Keratinocyte (primary cell): Measurements from ENCODE around the gene RNU1-2. TPM values are rescaled to one million over a fixed set of nuclear protein-coding genes. Genes with fewer than 3 reads are reported as not detected.

Experiments
- DNase-seq: peaks from one replicate; pipeline ENCODE4 v3.0.0-alpha.2; 2011; ENCODE audit warnings: low read depth, missing footprints, low spot score
- FAIRE-seq: peaks from 2 replicates; lab custom pipeline; 2011; peaks lifted over from hg19 to GRCh38; lab: Jason Lieb, UNC
- H2AFZ ChIP-seq: 2 replicates; pipeline ENCODE4 v1.6.0; 2012; ENCODE audit warnings: low read length, control low read depth, inconsistent platforms; ENCODE audit not compliant: control insufficient read depth
- H3K27ac ChIP-seq: 2 replicates; pipeline ENCODE4 v1.5.1; 2011; ENCODE audit warnings: low read length; ENCODE audit not compliant: control insufficient read depth, insufficient read depth
- H3K27me3 ChIP-seq: 3 replicates; pipeline ENCODE4 v1.6.0; 2011; ENCODE audit warnings: low read length; ENCODE audit not compliant: control insufficient read depth, insufficient read depth; ENCODE audit errors: extremely low read depth
- H3K36me3 ChIP-seq, 2 experiments: 2 replicates in 1 of 2; 3 replicates in 1 of 2; pipeline ENCODE4 v1.5.1; 2011; ENCODE audit warnings: low read length in 2 of 2, mild to moderate bottlenecking in 1 of 2; ENCODE audit not compliant: control insufficient read depth in 2 of 2, insufficient read depth in 2 of 2; ENCODE audit errors: extremely low read depth in 1 of 2
- H3K4me1 ChIP-seq: 3 replicates; pipeline ENCODE4 v1.5.1; 2011; ENCODE audit warnings: low read length; ENCODE audit not compliant: control insufficient read depth, insufficient read depth; ENCODE audit errors: extremely low read depth
- H3K4me2 ChIP-seq: 3 replicates; pipeline ENCODE4 v1.6.0; 2011; ENCODE audit warnings: low read depth, low read length; ENCODE audit not compliant: control insufficient read depth, insufficient read depth; ENCODE audit errors: extremely low read depth
- H3K4me3 ChIP-seq, 3 experiments: fragments of 200-600 bp in 1 of 3; sonication (generic) in 1 of 3; 2 replicates in 2 of 3; 3 replicates in 1 of 3; pipeline ENCODE4 v1.5.1; 2011 to 2016; ENCODE audit warnings: low read length in 3 of 3, mild to moderate bottlenecking in 3 of 3, control low read depth in 2 of 3, inconsistent platforms in 1 of 3, low read depth in 1 of 3, mixed read lengths in 1 of 3, mixed run types in 1 of 3, moderate library complexity in 1 of 3; ENCODE audit not compliant: control insufficient read depth in 2 of 3, insufficient read depth in 2 of 3; ENCODE audit errors: extremely low read depth in 1 of 3
- H3K79me2 ChIP-seq: 2 replicates; pipeline ENCODE4 v1.6.0; 2012; ENCODE audit warnings: low read length; ENCODE audit not compliant: control insufficient read depth, insufficient read depth
- H3K9ac ChIP-seq: 3 replicates; pipeline ENCODE4 v1.6.0; 2011; ENCODE audit warnings: low read length; ENCODE audit not compliant: control insufficient read depth, insufficient read depth; ENCODE audit errors: extremely low read depth
- H3K9me1 ChIP-seq: 3 replicates; pipeline ENCODE4 v1.6.0; 2011; ENCODE audit warnings: low read length; ENCODE audit not compliant: control insufficient read depth, insufficient read depth; ENCODE audit errors: extremely low read depth
- H3K9me3 ChIP-seq: 2 replicates; pipeline ENCODE4 v1.5.1; 2012; ENCODE audit warnings: low read depth, low read length; ENCODE audit not compliant: control insufficient read depth
- H4K20me1 ChIP-seq: 3 replicates; pipeline ENCODE4 v1.6.0; 2011; ENCODE audit warnings: low read length; ENCODE audit not compliant: control insufficient read depth, insufficient read depth; ENCODE audit errors: extremely low read depth
- EZH2 ChIP-seq: IDR thresholded peaks from one replicate; pipeline ENCODE4 v1.6.1; 2012; ENCODE audit warnings: inconsistent platforms, mild to moderate bottlenecking, low read length, moderate library complexity
- dilution Hi-C: fragments of 300-500 bp; cut with MboI; formaldehyde crosslinking; loops from one replicate; pipeline ENCODE4 v1.7.0; 2020; ENCODE audit warnings: low sequenced_read_pairs; ENCODE audit not compliant: extremely low pct_ligation_motif_present
- polyA plus RNA-seq, 5 experiments: library from polyadenylated mRNA; depleted of rRNA in 3 of 5; stranded (reverse) in 3 of 5; stranded (forward) in 1 of 5; unstranded in 1 of 5; fragments of >200 nt; gene quantifications; 1 replicate in 1 of 5; 2 replicates in 3 of 5; 3 replicates in 1 of 5; pipeline versions ENCODE4 v1.2.1 to v1.2.3, GENCODE V29; 2011 to 2012; ENCODE audit warnings: missing spikeins in 2 of 5, low read depth in 1 of 5, low replicate concordance in 1 of 5
- TF ChIP-seq, protein P1 (sequence below), 3 experiments: IDR thresholded peaks in 1 of 3; conservative IDR thresholded peaks in 1 of 3; optimal IDR thresholded peaks in 1 of 3; 2 replicates in 2 of 3; 3 replicates in 1 of 3; pipeline versions ENCODE3 to v1.5.1; 2011; ENCODE audit warnings: low read length in 3 of 3, mild to moderate bottlenecking in 3 of 3, moderate library complexity in 2 of 3, control low read depth in 1 of 3, inconsistent platforms in 1 of 3; ENCODE audit not compliant: insufficient read depth in 2 of 3; ENCODE audit errors: extremely low read depth in 1 of 3

RNU1-2 gene
- polyA plus RNA-seq, 1 donor (not counting 4 experiments of a cell fraction or from before 2014, with no cell fraction given): 67.0 TPM

DNA sequence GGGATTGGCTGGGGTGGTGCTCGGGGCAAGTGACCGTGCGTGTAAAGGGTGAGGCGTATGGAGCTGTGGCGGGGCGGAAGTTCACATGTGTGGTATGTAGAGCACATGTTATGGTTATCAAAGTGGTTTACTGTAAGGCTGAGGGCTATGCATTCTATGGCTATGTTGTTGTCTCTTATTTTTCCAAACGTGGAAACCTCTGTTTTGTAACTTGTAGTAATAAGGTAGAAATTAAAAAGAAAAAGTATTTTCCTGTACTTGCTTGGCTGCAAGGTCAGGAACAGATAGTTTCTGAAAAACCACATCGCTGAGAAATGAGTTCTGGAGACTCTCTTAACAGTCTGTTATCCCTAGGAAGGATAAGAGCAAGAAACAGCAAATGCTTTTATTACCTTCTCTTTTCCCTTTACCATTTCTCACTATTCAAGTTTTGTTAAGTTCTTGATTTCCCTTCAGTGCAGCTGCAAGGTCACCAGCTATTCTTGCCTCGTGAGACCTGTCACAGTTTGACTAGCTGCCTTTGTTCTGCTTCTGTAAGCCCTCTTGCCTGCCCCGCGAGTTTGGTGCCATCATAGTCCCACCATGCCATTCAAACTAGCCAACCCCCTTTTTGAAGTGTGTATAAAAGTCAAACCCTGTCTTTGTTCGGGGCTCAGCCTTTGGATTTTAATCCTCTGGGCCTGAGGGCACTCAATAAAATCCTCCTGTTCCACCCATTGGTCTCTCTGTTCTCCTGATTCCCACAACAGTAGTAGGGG, 9.5 kb downstream of the RNU1-2 start:
- peak overlapping the region; percentile 35 to 95 (median 90) for H3K4me3 ChIP-seq
- FAIRE-seq (no peak), DNase-seq (peak; percentile 95)
- peak overlapping the region; percentile 100 for H2AFZ ChIP-seq
- no peaks in the 10 kb centered on the region for H4K20me1 ChIP-seq
- H3K4me1 ChIP-seq: peaks cover 28% of the 10 kb centered on the region
- H3K27ac ChIP-seq: peak overlapping the region; percentile 100
- no peaks in the 10 kb centered on the region for H3K9me3 ChIP-seq
- H3K27me3 ChIP-seq: no peaks in the 10 kb centered on the region
- no peak for TF ChIP-seq EZH2
- TF ChIP-seq, protein P1, sequence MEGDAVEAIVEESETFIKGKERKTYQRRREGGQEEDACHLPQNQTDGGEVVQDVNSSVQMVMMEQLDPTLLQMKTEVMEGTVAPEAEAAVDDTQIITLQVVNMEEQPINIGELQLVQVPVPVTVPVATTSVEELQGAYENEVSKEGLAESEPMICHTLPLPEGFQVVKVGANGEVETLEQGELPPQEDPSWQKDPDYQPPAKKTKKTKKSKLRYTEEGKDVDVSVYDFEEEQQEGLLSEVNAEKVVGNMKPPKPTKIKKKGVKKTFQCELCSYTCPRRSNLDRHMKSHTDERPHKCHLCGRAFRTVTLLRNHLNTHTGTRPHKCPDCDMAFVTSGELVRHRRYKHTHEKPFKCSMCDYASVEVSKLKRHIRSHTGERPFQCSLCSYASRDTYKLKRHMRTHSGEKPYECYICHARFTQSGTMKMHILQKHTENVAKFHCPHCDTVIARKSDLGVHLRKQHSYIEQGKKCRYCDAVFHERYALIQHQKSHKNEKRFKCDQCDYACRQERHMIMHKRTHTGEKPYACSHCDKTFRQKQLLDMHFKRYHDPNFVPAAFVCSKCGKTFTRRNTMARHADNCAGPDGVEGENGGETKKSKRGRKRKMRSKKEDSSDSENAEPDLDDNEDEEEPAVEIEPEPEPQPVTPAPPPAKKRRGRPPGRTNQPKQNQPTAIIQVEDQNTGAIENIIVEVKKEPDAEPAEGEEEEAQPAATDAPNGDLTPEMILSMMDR (optimal IDR thresholded peaks at IDR 0.05 in 1 of 3, IDR thresholded peaks at IDR 0.05 in 1 of 3, conservative IDR thresholded peaks at IDR 0.05 in 1 of 3; ENCODE audit: extremely low read depth in 1 of 3, insufficient read depth in 2 of 3, low read length in 3 of 3): no peak
- no peaks in the 10 kb centered on the region for H3K9me1 ChIP-seq
- peak overlapping the region; percentile 100 for H3K9ac ChIP-seq
- H3K79me2 ChIP-seq: no peaks in the 10 kb centered on the region
- peak overlapping the region; percentile 100 for H3K4me2 ChIP-seq
- no peaks in the 10 kb centered on the region for H3K36me3 ChIP-seq
- dilution Hi-C loops: no loop called here

- peak overlapping the region; percentile 100 for H3K27ac ChIP-seq
- no peak overlapping the region for H3K4me2 ChIP-seq
- no peak for DNase-seq
- H3K36me3 ChIP-seq: no peaks in the 10 kb centered on the region
- H3K4me3 ChIP-seq: no peak overlapping the region
- H3K79me2 ChIP-seq: no peaks in the 10 kb centered on the region
- no peak for TF ChIP-seq EZH2
- TF ChIP-seq, protein P1 (optimal IDR thresholded peaks at IDR 0.05 in 1 of 3, IDR thresholded peaks at IDR 0.05 in 1 of 3, conservative IDR thresholded peaks at IDR 0.05 in 1 of 3; ENCODE audit: extremely low read depth in 1 of 3, insufficient read depth in 2 of 3, low read length in 3 of 3): no peak
- H4K20me1 ChIP-seq: no peaks in the 10 kb centered on the region
- H2AFZ ChIP-seq: no peak overlapping the region
- H3K9me1 ChIP-seq: no peaks in the 10 kb centered on the region
- no peak for FAIRE-seq
- dilution Hi-C loops: no loop called here
- H3K9ac ChIP-seq: no peak overlapping the region
- no peaks in the 10 kb centered on the region for H3K27me3 ChIP-seq
- H3K4me1 ChIP-seq: peaks cover 28% of the 10 kb centered on the region
- no peaks in the 10 kb centered on the region for H3K9me3 ChIP-seq
These were observed 10.3 kb downstream of the RNU1-2 start for GRCh38 chr1:16905868-16906702.
